Esophagus (tissue), 2 donors: ENCODE data around the gene FBH1. TPM values are rescaled to one million over a fixed set of nuclear protein-coding genes. Genes with fewer than 3 reads are reported as not detected.

Experiments
- H3K27ac ChIP-seq, 2 donors: one replicate each; pipeline ENCODE4 v1.5.1; 2013; ENCODE audit warnings: low read depth in 2 of 2, mild to moderate bottlenecking in 2 of 2, inconsistent platforms in 1 of 2, low read length in 1 of 2, moderate library complexity in 1 of 2
- H3K27me3 ChIP-seq, 2 donors: one replicate each; pipeline ENCODE4 v1.6.1; 2013; ENCODE audit warnings: low read length in 2 of 2, control low read depth in 1 of 2, mild to moderate bottlenecking in 1 of 2; ENCODE audit not compliant: insufficient read depth in 2 of 2, control insufficient read depth in 1 of 2
- H3K36me3 ChIP-seq, 2 donors: one replicate each; pipeline ENCODE4 v1.6.1; 2013; ENCODE audit warnings: low read length in 1 of 2; ENCODE audit not compliant: control insufficient read depth in 2 of 2, insufficient read depth in 2 of 2
- H3K4me1 ChIP-seq, 2 donors: one replicate each; pipeline ENCODE4 v1.6.1; 2013; ENCODE audit warnings: low read length in 1 of 2; ENCODE audit not compliant: control insufficient read depth in 2 of 2, insufficient read depth in 2 of 2
- H3K4me3 ChIP-seq, 2 donors: one replicate each; pipeline ENCODE4 v1.5.1; 2013; ENCODE audit warnings: low read length in 2 of 2, mild to moderate bottlenecking in 2 of 2, low read depth in 1 of 2, moderate library complexity in 1 of 2
- H3K9me3 ChIP-seq, 2 donors: one replicate each; pipeline ENCODE4 v1.6.1; 2013; ENCODE audit warnings: mild to moderate bottlenecking in 2 of 2, low read depth in 1 of 2, low read length in 1 of 2, moderate library complexity in 1 of 2; ENCODE audit not compliant: control insufficient read depth in 2 of 2, insufficient read depth in 1 of 2
- WGBS, 2 donors: extraction: QIAGEN DNeasy Blood & Tissue Kit; methylation state at CpG; one replicate each; pipeline ENCODE4 v1.1.7; 2013; 5-methylcytosine and 5-hydroxymethylcytosine counted together
- polyA plus RNA-seq, 2 donors: library from polyadenylated mRNA; stranded (reverse); fragments of 200-250 nt; gene quantifications; one replicate each; pipeline ENCODE4 v1.2.3, GENCODE V29; 2013
- donor health status: healthy with polysubstance abuse.
- donor health status: Bipolar disorder and iron deficiency.

The FBH1 gene
- polyA plus RNA-seq, 2 donors, result 25.4 to 34.4 TPM

GRCh38 chr10:5948208-5948585, 58.2 kb downstream of the FBH1 start:
- 87 to 92% methylated on average over 6 of the region's 6 CpGs for WGBS, 2 donors

DNA sequence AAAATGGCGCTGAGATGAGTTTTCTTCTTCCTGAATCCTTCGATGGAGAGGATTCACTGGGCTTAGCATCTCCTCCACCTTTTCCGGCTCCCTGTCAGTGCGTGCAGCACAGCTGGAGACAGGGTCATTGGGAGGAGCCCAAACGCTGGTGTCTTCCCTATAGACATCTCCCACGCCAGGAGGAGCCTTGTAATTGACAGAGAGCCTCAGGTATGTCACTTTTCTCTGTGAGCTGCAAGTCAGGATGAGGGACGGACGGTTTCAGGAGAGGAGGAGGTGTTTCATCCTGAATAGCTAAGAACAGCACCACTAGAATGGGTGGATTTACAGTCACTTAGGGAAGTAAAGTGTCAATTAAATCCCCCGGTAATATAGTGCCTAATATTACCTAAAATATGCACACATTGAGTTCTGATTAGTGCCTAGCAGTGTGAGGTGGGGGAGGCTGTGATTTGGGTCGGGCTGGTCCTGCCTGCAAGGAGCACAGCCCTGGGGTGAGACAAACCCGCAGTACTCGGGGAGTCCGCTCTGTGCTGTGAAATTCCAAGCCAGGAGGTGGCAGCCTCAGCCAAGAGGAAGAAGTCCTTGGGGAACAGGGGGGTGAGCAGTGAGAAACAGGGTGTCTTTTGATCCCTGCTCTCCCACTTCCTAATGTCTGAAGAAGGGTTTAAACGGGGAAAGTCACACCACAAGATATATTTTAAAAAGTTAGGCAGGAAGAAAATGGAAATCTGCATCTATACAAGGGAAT, 59.1 kb downstream of the FBH1 start:
- H3K4me3 ChIP-seq, result no peak overlapping the region
- H3K36me3 ChIP-seq, result peaks cover 0 to 6% of the 10 kb centered on the region in 2 donors
- H3K4me1 ChIP-seq, result peaks cover 0 to 12% of the 10 kb centered on the region in 2 donors
- WGBS, 2 donors, result 62 to 65% methylated on average over 14 of the region's 14 CpGs
- H3K27ac ChIP-seq, result no peak overlapping the region
- no peaks in the 10 kb centered on the region for H3K9me3 ChIP-seq
- H3K27me3 ChIP-seq, result no peaks in the 10 kb centered on the region

More at GRCh38 chr10:5948208-5948585, 58.2 kb downstream of the FBH1 start:
- peaks cover 0 to 12% of the 10 kb centered on the region in 2 donors for H3K4me1 ChIP-seq
- peaks cover 0 to 6% of the 10 kb centered on the region in 2 donors for H3K36me3 ChIP-seq
- H3K27me3 ChIP-seq, result no peaks in the 10 kb centered on the region
- H3K27ac ChIP-seq, result no peak overlapping the region
- no peaks in the 10 kb centered on the region for H3K9me3 ChIP-seq
- no peak overlapping the region for H3K4me3 ChIP-seq

DNA sequence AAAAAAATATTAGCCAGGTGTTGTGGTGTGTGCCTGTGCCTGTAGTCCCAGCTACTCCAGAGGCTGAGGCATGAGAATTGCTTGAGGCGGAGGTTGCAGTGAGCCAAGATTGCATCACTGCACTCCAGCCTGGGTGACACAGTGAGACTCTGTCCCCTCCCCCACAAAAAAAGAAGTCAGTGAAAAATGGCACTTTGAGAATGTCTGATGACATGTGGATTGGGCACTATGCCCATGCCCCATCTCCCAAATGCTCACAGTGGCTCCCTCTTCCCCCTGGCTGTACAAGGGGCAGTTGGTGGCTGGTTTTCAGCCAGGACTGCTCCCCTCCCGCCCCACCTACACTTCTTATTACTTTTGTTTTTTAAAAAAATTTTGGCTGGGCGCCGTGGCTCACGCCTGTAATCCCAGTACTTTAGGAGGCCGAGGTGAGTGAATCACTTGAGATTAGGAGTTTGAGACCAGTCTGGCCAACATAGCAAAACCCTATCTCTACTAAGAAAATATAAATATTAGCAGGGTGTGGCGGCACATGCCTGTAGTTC, 61.2 kb downstream of the FBH1 start:
- H3K9me3 ChIP-seq, result no peaks in the 10 kb centered on the region
- H3K36me3 ChIP-seq, result peaks cover 0 to 8% of the 10 kb centered on the region in 2 donors
- no peak overlapping the region for H3K4me3 ChIP-seq
- no peaks in the 10 kb centered on the region for H3K27me3 ChIP-seq
- H3K27ac ChIP-seq, result peak overlapping the region in 1 of 2 donors; percentile 8
- H3K4me1 ChIP-seq, result peaks cover 0 to 6% of the 10 kb centered on the region in 2 donors
- WGBS, 2 donors, result 52 to 64% methylated on average over 7 of the region's 7 CpGs

DNA sequence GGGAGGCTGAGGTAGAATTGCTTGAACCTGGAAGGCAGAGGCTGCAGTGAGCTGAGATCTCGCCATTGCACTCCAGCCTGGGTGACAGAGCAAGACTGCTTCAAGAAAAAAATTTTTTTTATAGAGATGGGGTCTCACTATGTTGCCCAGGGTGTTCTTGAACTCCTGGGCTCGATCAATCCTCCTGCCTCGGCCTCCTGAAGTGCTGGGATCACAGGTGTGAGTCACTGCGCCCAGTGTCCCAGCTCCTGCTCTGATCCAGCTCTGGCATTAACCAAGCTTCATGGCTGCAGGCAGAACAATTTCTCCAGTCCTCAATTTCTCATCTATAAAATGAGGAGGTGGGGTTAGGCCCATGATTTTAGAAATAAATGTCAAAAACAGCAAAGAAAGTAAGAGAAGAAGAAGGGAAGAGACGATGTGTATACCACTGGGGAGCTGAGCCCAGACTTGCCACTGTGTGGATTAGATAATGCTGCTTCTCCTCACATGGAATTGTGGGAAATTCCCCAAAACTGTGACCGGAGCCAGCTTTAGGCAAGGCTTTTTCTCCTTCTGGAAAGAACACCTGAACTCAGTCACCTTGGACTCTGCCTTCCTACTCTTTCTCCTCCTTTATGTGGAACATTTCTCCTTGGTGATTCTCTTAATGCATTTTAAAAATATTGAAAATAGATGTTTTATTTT, 61.8 kb downstream of the FBH1 start:
- no peak overlapping the region for H3K4me3 ChIP-seq
- no peak overlapping the region for H3K27ac ChIP-seq
- peaks cover 0 to 8% of the 10 kb centered on the region in 2 donors for H3K36me3 ChIP-seq
- H3K4me1 ChIP-seq, result peaks cover 0 to 6% of the 10 kb centered on the region in 2 donors
- 67 to 74% methylated on average over 6 of the region's 6 CpGs for WGBS, 2 donors
- H3K9me3 ChIP-seq, result no peaks in the 10 kb centered on the region
- no peaks in the 10 kb centered on the region for H3K27me3 ChIP-seq

DNA sequence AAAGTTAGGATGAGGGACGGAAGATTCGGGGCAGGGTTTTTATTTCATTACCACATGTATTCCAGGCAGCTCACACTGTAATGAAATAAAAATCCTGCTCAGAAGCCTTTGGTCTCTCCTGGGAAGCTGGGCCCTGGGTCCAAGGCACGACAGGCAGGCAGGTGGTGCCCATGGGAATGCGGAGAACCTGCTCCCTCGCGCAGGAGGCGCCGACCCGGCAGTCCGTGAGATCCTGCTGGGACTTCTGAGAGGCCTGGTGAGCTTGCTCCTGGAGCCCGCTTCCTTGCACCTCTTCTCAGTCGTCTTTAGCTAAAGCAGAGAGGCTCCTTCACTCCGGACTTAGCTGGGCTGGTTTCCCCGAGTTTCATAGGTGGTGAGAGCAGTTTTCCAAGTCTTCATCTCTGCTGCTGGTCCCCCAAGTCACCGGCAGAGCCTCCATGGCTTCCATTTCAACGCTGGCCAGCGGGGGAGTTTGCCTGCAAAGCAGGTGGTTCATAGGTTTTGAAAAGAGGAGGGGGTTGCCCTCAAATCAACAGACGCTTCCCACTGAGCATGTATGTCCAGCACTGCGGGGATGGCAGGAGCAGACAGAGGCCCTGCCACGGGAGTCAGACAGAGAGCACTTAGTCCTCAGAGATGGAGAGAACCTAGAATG, 62.8 kb downstream of the FBH1 start:
- Histone ChIP-seq H3K9me3 (no peaks in the 10 kb centered on the region), H3K4me1 (peaks cover 0 to 6% of the 10 kb centered on the region in 2 donors), H3K27me3 (no peaks in the 10 kb centered on the region), H3K36me3 (peaks cover 0 to 8% of the 10 kb centered on the region in 2 donors), H3K4me3 (no peak overlapping the region), H3K27ac (no peak overlapping the region)
- WGBS, 2 donors, result 89 to 91% methylated on average over 18 to 20 of the region's 20 CpGs

DNA sequence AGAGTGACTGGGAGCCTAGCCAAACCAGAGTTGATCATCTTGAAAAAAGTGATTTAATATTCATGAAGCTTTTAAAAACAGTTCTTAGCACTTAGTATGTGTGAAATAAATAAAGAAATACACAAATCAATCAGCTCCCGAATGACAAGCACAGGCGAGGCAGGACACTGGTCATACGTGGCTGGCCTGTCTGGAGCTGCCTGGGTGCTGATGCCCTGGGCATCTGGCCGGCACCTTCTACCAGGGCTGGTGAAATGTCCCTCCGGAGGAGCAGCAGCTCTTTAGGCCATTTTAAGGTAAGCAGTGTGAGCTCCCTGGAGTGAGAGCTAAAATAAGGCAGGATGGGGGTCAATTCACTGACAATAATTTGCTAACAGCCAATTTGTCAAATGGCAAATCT, 63.6 kb downstream of the FBH1 start:
- no peak overlapping the region for H3K27ac ChIP-seq
- H3K4me1 ChIP-seq, result peaks cover 0 to 6% of the 10 kb centered on the region in 2 donors
- H3K27me3 ChIP-seq, result no peaks in the 10 kb centered on the region
- H3K9me3 ChIP-seq, result no peaks in the 10 kb centered on the region
- no peak overlapping the region for H3K4me3 ChIP-seq
- H3K36me3 ChIP-seq, result peaks cover 0 to 8% of the 10 kb centered on the region in 2 donors
- WGBS, 2 donors, result 76 to 86% methylated on average over 5 of the region's 5 CpGs

DNA sequence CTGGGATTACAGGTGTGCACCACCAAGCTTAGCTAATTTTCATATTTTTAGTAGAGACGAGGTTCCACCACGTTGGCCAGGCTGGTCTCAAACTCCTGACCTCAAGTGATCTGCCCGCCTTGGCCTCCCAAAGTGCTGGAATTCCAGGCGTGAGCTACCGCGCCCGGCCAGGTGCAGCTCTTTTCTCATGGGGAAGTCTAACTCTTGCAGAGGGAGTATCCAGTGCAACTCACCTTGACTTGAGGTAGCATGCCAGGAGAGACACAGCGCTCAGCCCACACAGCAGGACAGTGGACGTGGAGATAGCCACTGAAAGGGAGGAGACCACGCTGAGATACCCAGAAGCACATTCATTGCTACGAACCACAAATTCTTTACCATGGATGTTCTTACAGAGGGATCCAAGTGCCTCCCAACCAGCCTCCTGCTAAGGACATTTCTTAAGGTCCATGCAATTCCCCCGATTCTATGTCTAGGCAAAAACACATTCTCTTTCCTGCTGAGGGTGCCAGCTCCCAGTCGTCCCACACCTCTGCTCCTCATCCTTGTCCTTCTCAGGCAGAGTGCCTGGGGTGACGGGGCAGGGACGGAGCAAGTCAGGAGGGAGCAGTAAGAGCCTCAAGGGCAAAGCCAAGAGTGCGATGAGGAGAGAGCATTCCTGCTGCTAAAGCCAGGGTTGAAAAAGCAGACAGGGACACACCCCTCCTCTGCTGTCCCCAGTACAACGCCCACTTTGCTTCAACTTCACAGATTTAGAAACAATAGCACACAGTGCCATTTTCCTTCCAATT, 66.3 kb downstream of the FBH1 start:
- 91 to 93% methylated on average over 17 of the region's 17 CpGs for WGBS, 2 donors
- Histone ChIP-seq H3K36me3 (peaks cover 0 to 20% of the 10 kb centered on the region in 2 donors), H3K27me3 (no peaks in the 10 kb centered on the region), H3K9me3 (no peaks in the 10 kb centered on the region), H3K4me1 (no peaks in the 10 kb centered on the region), H3K4me3 (no peak overlapping the region), H3K27ac (no peak overlapping the region)

DNA sequence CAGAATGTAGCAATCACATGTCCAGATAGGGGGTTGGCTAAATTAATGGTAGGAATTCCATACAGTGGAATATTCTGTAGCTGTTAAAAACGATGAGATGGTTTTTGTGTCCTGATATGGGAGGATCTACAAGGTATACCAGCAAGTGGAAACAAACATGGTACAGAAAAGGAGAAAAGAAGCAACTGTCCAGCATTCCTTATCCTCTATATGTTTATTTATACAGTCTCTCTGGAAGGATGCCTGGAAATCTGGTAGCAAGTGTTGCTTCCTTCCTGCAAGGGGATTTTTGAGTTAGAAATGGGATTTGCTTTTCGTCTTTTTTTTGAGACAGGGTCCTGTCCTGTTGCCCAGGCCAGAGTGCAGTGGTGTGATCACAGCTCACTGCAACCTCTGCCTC, 68.0 kb downstream of the FBH1 start:
- WGBS, 2 donors, result 65 to 72% methylated on average over 2 of the region's 2 CpGs
- Histone ChIP-seq H3K9me3 (no peaks in the 10 kb centered on the region), H3K27ac (no peak overlapping the region), H3K27me3 (no peaks in the 10 kb centered on the region), H3K4me3 (no peak overlapping the region), H3K4me1 (no peaks in the 10 kb centered on the region), H3K36me3 (peaks cover 4 to 28% of the 10 kb centered on the region in 2 donors)

DNA sequence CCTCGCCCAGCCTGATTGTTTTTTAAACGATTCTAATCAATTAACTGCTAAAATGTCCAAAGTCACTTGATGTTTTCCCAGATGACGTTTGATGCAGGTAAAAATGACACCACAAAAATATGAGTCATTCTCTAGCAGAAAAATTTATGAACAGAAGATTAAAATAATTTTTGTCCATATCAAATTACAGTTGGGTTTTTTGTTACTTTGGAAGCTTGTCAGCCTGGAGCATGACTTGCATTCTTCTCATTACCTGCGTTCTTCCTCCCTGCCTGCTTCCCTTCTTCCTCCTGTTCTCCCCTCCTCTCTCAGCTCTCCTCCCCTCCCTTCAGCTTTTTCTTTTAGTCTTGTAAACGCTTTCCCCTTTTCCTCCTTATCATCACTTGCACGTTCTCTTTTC, 68.6 kb downstream of the FBH1 start:
- Histone ChIP-seq H3K4me1 (no peaks in the 10 kb centered on the region), H3K27ac (no peak overlapping the region), H3K9me3 (no peaks in the 10 kb centered on the region), H3K36me3 (peaks cover 5 to 32% of the 10 kb centered on the region in 2 donors), H3K4me3 (no peak overlapping the region), H3K27me3 (no peaks in the 10 kb centered on the region)
- 80 to 83% methylated on average over 6 of the region's 6 CpGs for WGBS, 2 donors
